ENCODE data around the gene TRIM13. TPM values are rescaled to one million over a fixed set of nuclear protein-coding genes. Genes with fewer than 3 reads are reported as not detected.
"Not testable (repeated sequence)": the region's sequence is repeated elsewhere in the genome, so short reads cannot be mapped to it uniquely, and the experiment has no call there.

The TRIM13 gene
- total and polyA plus RNA-seq, 2 of the 13 experiments (the other 11 are each of a cell fraction or from before 2014, with no cell fraction given): 22.0 to 24.4 TPM

- in situ Hi-C loops (cut with HindIII; ENCODE audit: extremely low pct_ligation_motif_present, low pct_unique_long_range_greater_than_20kb); H3K4me2 ChIP-seq (ENCODE audit: low read depth, low read length); H4K20me1 ChIP-seq (ENCODE audit: insufficient read depth, low read length); H3K4me1 ChIP-seq (ENCODE audit: insufficient read depth, low read length); intact Hi-C loops (cut with micrococcal nuclease; ENCODE audit: unreplicated experiment); ATAC-seq; H3K79me2 ChIP-seq (ENCODE audit: insufficient read depth, low read length); H3K9ac ChIP-seq (ENCODE audit: insufficient read depth, low read depth, low read length); DNase-seq (ENCODE audit: low spot score); H2AFZ ChIP-seq (ENCODE audit: low read length); H3K36me3 ChIP-seq (replicated peaks in 1 of 2; ENCODE audit: control insufficient read depth in 1 of 2, insufficient read depth in 2 of 2, low read length in 2 of 2); POLR2A ChIA-PET; H3K27ac ChIP-seq (ENCODE audit: extremely low read length, insufficient read depth, low read length); BruUV-seq (replicated peaks); CTCF ChIA-PET (ENCODE audit: low intra/inter-chr PET ratio, low total read pairs); FAIRE-seq; H3K9me3 ChIP-seq (ENCODE audit: low read length); H3K27me3 ChIP-seq (ENCODE audit: control insufficient read depth in 1 of 2, insufficient read depth in 2 of 2, low read length in 2 of 2); H3K4me3 ChIP-seq (replicated peaks in 1 of 3; ENCODE audit: insufficient read depth in 1 of 3, low read depth in 2 of 3, low read length in 3 of 3): not testable (repeated sequence)
- WGBS (ENCODE audit: low lambda C conversion rate): 23% methylated on average over 6 of the region's 6 CpGs
- 0 out of 2 replicates have a peak, but pooled peaks have one; percentile 27 for TF ChIP-seq ZNF362 (CRISPR knock-in tag; IDR thresholded peaks at IDR 0.05; ENCODE audit: borderline replicate concordance)
- peak; percentile 90 for TF ChIP-seq ZNF121 (CRISPR knock-in tag; IDR thresholded peaks at IDR 0.05)
Observed at GRCh38 chr13:49948777-49949270, 48.0 kb upstream of the TRIM13 start.

GRCh38 chr13:49951754-49952535, 44.9 kb upstream of the TRIM13 start:
- ATAC-seq: no peak
- no peak for DNase-seq (ENCODE audit: low spot score)
- POLR2A ChIA-PET: interaction anchor here (1.3 kb wide), 1 partner anchor 15 kb away, joined by 5 read pairs; the partner anchor contains the start of gene SPRYD7
- Histone ChIP-seq H3K4me3 (replicated peaks in 1 of 3; ENCODE audit: insufficient read depth in 1 of 3, low read depth in 2 of 3, low read length in 3 of 3) (no peak overlapping the region), H3K9me3 (ENCODE audit: low read length) (no peaks in the 10 kb centered on the region), H3K27ac (ENCODE audit: extremely low read length, insufficient read depth, low read length) (no peak overlapping the region), H4K20me1 (ENCODE audit: insufficient read depth, low read length) (no peaks in the 10 kb centered on the region), H3K27me3 (ENCODE audit: control insufficient read depth in 1 of 2, insufficient read depth in 2 of 2, low read length in 2 of 2) (no peaks in the 10 kb centered on the region), H3K79me2 (ENCODE audit: insufficient read depth, low read length) (no peaks in the 10 kb centered on the region), H2AFZ (ENCODE audit: low read length) (no peak overlapping the region), H3K9ac (ENCODE audit: insufficient read depth, low read depth, low read length) (no peak overlapping the region), H3K36me3 (replicated peaks in 1 of 2; ENCODE audit: control insufficient read depth in 1 of 2, insufficient read depth in 2 of 2, low read length in 2 of 2) (no peaks in the 10 kb centered on the region), H3K4me1 (ENCODE audit: insufficient read depth, low read length) (peaks cover 17% of the 10 kb centered on the region), H3K4me2 (ENCODE audit: low read depth, low read length) (no peak overlapping the region)
- in situ Hi-C loops (cut with HindIII; ENCODE audit: extremely low pct_ligation_motif_present, low pct_unique_long_range_greater_than_20kb): no loop called here
- CTCF ChIA-PET (ENCODE audit: low intra/inter-chr PET ratio, low total read pairs): no interaction called here
- TF ChIP-seq RFX3 (CRISPR knock-in tag; IDR thresholded peaks at IDR 0.05) (peak; percentile 66; the same call in 1 of the 2 replicates), MAFF (IDR thresholded peaks at IDR 0.05; ENCODE audit: low read depth, low read length) (no peak), RFX1 (IDR thresholded peaks at IDR 0.05) (peak; percentile 33; the same call in 1 of the 2 replicates), ZNF644 (CRISPR knock-in tag; IDR thresholded peaks at IDR 0.05; ENCODE audit: low read depth) (peak; percentile 68; the same call in 1 of the 2 replicates), FOXO4 (CRISPR knock-in tag; conservative IDR thresholded peaks at IDR 0.05) (no peak)
- no peak for FAIRE-seq
- intact Hi-C loops (cut with micrococcal nuclease; ENCODE audit: unreplicated experiment): no loop called here
- WGBS (ENCODE audit: low lambda C conversion rate): 48% methylated on average over 7 of the region's 7 CpGs
- BruUV-seq (replicated peaks): no TSS peak
